Gastroesophageal sphincter (tissue), 4 donors: ENCODE data around the gene SPOCK3. TPM values are rescaled to one million over a fixed set of nuclear protein-coding genes. Genes with fewer than 3 reads are reported as not detected.

Source experiments
- ATAC-seq: fragments of 150-250 bp; one replicate; pipeline ENCODE4 v1.9.1; 2016; ENCODE audit warnings: mild to moderate bottlenecking, moderate library complexity
- H3K27ac ChIP-seq, 4 donors: fragments of 200-600 bp; sonication (generic) in 3 of 4; 1 replicate in 3 of 4; 2 replicates in 1 of 4; pipeline ENCODE4 v1.5.1; 2016 to 2019
- H3K27me3 ChIP-seq: fragments of 200-600 bp; sonication (generic); one replicate; pipeline ENCODE4 v1.5.1; 2019
- H3K36me3 ChIP-seq, 2 donors: fragments of 200-600 bp; sonication (generic); one replicate each; pipeline ENCODE4 v1.5.1; 2019; ENCODE audit warnings: control low read depth in 1 of 2
- H3K4me1 ChIP-seq, 3 donors: fragments of 200-600 bp; sonication (generic); 1 replicate in 2 of 3; 2 replicates in 1 of 3; pipeline ENCODE4 v1.5.1; 2016 to 2019; ENCODE audit warnings: control low read depth in 2 of 3
- H3K4me3 ChIP-seq, 2 donors: fragments of 200-600 bp; sonication (generic); one replicate each; pipeline ENCODE4 v1.5.1; 2019; ENCODE audit warnings: mild to moderate bottlenecking in 1 of 2, moderate library complexity in 1 of 2
- H3K9me3 ChIP-seq, 3 donors: fragments of 200-600 bp; sonication (generic); one replicate each; pipeline ENCODE4 v1.5.1; 2017 to 2019; ENCODE audit warnings: control low read depth in 2 of 3
- CTCF ChIP-seq, 4 experiments: fragments of 200-600 bp in 2 of 4; fragments of 450-650 bp in 2 of 4; sonication (generic) in 1 of 4; IDR thresholded peaks; one replicate each; pipeline ENCODE4 v1.5.1; 2017 to 2019; ENCODE audit warnings: antibody characterized with exemption in 4 of 4, mild to moderate bottlenecking in 2 of 4, moderate library complexity in 2 of 4
- EP300 ChIP-seq: sonication (generic); formaldehyde crosslinking; IDR thresholded peaks from one replicate; pipeline ENCODE4 v1.6.1; 2017; ENCODE audit warnings: antibody characterized with exemption, mild to moderate bottlenecking
- POLR2A ChIP-seq, 2 donors: fragments of 450-650 bp; IDR thresholded peaks; one replicate each; pipeline ENCODE4 v1.6.1; 2017; ENCODE audit warnings: antibody characterized with exemption in 2 of 2, mild to moderate bottlenecking in 2 of 2, moderate library complexity in 1 of 2
- POLR2AphosphoS5 ChIP-seq: sonication (generic); formaldehyde crosslinking; IDR thresholded peaks from one replicate; pipeline ENCODE4 v1.6.1; 2017; ENCODE audit warnings: antibody characterized with exemption
- WGBS, 2 donors: methylation state at CpG; one replicate each; pipeline ENCODE4 v1.1.5; 2018; ENCODE audit warnings: low coverage in 1 of 2; 5-methylcytosine and 5-hydroxymethylcytosine counted together
- total RNA-seq, 4 donors: library from RNA; depleted of rRNA; stranded (reverse); fragments of >200 nt; gene quantifications; one replicate each; pipeline ENCODE4 v1.1.0, GENCODE V29; 2016

Gene SPOCK3
- total RNA-seq, 4 donors from 2014 or later: 0.57 to 7.8 (median 3.0) TPM

GRCh38 chr4:166991006-166991561, 243.2 kb downstream of the SPOCK3 start:
- 95 to 100% methylated on average over 2 to 3 of the region's 3 CpGs for WGBS, 2 donors
- Histone ChIP-seq H3K4me3 (no peak overlapping the region), H3K27me3 (no peaks in the 10 kb centered on the region), H3K36me3 (no peaks in the 10 kb centered on the region), H3K27ac (no peak overlapping the region), H3K9me3 (no peaks in the 10 kb centered on the region), H3K4me1 (no peaks in the 10 kb centered on the region)
- no peak for ATAC-seq
- TF ChIP-seq CTCF (IDR thresholded peaks at IDR 0.05): no peak
- no peak for TF ChIP-seq EP300

- H3K27me3 ChIP-seq: no peaks in the 10 kb centered on the region
- no peak for ATAC-seq
- no peak overlapping the region for H3K27ac ChIP-seq
- H3K4me3 ChIP-seq: no peak overlapping the region
- H3K4me1 ChIP-seq: no peaks in the 10 kb centered on the region
- 43 to 50% methylated on average over 1 of the region's 1 CpG for WGBS, 2 donors
- H3K9me3 ChIP-seq: no peaks in the 10 kb centered on the region
- TF ChIP-seq POLR2AphosphoS5: no peak
- TF ChIP-seq CTCF (IDR thresholded peaks at IDR 0.05): no peak
- TF ChIP-seq EP300: no peak
- TF ChIP-seq POLR2A (IDR thresholded peaks at IDR 0.05): no peak
- no peaks in the 10 kb centered on the region for H3K36me3 ChIP-seq
Observed at GRCh38 chr4:166989886-166990285, 244.4 kb downstream of the SPOCK3 start.

GRCh38 chr4:166987026-166987425, 247.3 kb downstream of the SPOCK3 start:
- no peak for TF ChIP-seq EP300
- no peak for TF ChIP-seq CTCF (IDR thresholded peaks at IDR 0.05)
- TF ChIP-seq POLR2AphosphoS5: no peak
- no peak for TF ChIP-seq POLR2A (IDR thresholded peaks at IDR 0.05)
- Histone ChIP-seq H3K27ac (no peak overlapping the region), H3K9me3 (no peaks in the 10 kb centered on the region), H3K27me3 (no peaks in the 10 kb centered on the region), H3K36me3 (no peaks in the 10 kb centered on the region), H3K4me3 (no peak overlapping the region), H3K4me1 (no peaks in the 10 kb centered on the region)
- no peak for ATAC-seq
- WGBS, 2 donors: 60 to 77% methylated on average over 1 of the region's 1 CpG

- no peak for ATAC-seq
- no peaks in the 10 kb centered on the region for H3K36me3 ChIP-seq
- no peaks in the 10 kb centered on the region for H3K9me3 ChIP-seq
- H3K4me3 ChIP-seq: no peak overlapping the region
- TF ChIP-seq CTCF (IDR thresholded peaks at IDR 0.05): no peak
- no peak for TF ChIP-seq POLR2AphosphoS5
- no peak for TF ChIP-seq EP300
- TF ChIP-seq POLR2A (IDR thresholded peaks at IDR 0.05): no peak
- no peak overlapping the region for H3K27ac ChIP-seq
- WGBS, 2 donors: 100% methylated on average over 1 of the region's 5 CpGs
- no peaks in the 10 kb centered on the region for H3K27me3 ChIP-seq
- H3K4me1 ChIP-seq: no peaks in the 10 kb centered on the region
Observed at GRCh38 chr4:166981847-166982246, 252.4 kb downstream of the SPOCK3 start.

GRCh38 chr4:166980419-166980818, 253.9 kb downstream of the SPOCK3 start:
- WGBS, 2 donors: no CpG with 5 or more reads among the region's 3 CpGs
- Histone ChIP-seq H3K4me3 (no peak overlapping the region), H3K27me3 (no peaks in the 10 kb centered on the region), H3K27ac (no peak overlapping the region), H3K4me1 (no peaks in the 10 kb centered on the region), H3K36me3 (no peaks in the 10 kb centered on the region), H3K9me3 (no peaks in the 10 kb centered on the region)
- TF ChIP-seq POLR2A (IDR thresholded peaks at IDR 0.05): no peak
- no peak for TF ChIP-seq EP300
- TF ChIP-seq CTCF (IDR thresholded peaks at IDR 0.05): no peak
- TF ChIP-seq POLR2AphosphoS5: no peak
- peak; percentile 25 for ATAC-seq
